T follicular helper cell (primary cell): ENCODE measurements around the gene HCN1.

Experiments used
- DNase-seq: peaks from one replicate; pipeline ENCODE4 v3.0.0-alpha.2; 2020; ENCODE audit warnings: low read depth

HCN1 gene

DNA sequence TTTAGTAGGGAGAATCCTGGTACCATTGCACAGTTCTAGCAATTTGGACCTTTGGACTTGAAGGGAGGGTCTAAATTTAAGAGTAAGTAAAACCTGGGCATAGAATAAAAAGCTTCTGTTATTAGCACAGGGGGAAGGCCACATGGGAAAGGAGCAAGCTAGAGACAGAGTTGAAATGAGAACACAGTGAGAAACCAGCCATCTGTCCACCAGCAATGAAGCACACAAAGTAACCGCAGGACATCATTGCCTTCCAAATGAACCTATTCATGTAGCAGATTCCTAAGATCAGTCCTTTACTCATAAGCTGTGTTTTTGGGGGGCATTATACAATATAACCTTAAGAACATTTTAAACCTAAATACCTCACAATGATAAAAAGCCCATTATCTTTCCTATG, 407.4 kb downstream of the HCN1 start:
- no peak for DNase-seq

DNA sequence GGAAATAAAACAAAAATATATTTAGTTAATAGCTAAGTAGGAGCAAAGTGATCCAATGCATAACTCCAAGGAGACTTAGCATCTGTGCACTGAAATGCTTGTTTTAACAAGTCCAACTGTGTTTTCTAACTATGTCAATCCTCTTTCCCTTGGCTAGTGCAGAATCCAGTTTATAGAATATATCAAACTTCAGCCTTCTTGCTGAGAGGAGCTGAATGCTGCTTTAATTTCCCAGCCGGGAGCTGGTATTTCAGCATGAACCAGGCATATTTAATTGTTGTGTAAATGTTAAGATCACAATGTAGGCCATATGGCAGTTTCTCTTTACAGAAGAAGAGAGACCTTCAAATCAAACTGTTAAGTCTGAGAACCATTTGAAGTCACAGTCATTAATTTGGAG, 411.7 kb downstream of the HCN1 start:
- DNase-seq = no peak

DNA sequence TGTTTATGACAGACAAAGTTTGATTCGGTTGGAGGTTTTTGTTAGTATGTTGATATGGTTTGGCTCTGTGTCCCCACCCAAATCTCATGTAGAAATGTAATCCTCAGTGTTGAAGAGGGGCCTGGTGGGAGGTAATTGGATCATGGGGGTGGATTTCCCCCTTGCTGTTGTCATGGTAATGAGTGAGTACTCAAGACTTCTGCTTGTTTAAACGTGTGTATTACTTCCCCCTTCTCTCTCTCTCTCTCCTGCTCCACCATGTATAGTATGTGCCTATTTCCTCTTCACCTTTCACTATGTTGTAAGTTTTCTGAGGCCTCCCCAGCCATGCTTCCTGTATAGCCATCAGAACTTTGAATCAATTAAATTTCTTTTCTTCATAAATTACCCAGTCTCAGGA, 415.1 kb downstream of the HCN1 start:
- DNase-seq = no peak

DNA sequence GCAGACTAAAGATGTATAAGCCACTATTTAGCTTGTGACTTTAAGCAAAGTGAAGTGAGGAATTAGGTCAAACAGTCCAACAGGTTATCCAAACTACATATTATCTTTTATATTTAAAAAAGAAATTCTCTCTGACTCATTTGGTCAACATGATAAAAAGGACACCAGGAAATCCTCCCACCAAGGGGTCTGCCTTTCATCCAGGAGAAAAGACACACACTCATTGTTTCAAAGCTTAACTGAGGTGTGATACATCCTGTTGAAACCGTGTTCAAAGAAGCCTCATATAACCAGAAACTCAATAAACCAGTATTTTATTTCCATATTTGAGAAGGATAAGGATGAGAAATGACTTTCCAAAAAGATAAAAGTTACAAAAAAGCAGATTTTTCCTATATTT, 417.1 kb downstream of the HCN1 start:
- DNase-seq = no peak

DNA sequence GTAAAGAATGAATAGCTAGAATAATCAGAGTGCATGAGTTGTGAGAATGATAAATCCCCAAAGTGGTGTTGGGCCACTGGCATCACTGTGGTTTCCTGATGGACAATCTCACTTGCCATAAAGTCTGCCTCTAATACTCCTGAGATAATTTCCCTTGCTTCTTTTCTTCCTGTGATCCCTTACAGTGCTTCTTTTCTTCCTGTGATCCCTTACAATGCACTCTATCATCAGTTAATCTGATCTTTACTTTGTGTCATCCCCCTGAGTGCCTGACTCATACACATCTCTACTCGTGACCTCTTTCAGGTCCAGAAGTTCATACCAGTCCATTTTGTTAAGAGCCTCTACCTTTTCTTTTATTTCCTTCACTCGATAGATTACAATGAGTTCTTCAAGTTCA, 418.3 kb downstream of the HCN1 start:
- DNase-seq = no peak

DNA sequence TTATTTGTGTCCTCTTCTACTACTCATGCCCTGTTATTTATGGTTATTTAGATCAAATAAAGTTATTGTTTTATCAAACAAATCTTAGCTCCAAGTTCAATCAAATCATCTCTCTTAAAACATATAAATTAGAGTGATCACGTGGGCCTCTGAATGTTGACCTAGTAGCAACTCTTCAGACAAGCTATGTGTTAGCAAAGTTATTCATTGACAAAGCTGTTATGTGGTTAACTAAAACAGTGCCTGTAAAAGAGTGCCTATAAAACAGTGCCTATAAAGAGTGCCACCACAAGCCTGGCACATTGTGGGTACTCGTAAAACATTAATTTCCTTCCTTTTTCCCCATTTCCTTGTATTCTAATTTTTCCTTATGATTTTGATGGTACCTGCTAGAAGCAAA, 421.9 kb downstream of the HCN1 start:
- DNase-seq = no peak

DNA sequence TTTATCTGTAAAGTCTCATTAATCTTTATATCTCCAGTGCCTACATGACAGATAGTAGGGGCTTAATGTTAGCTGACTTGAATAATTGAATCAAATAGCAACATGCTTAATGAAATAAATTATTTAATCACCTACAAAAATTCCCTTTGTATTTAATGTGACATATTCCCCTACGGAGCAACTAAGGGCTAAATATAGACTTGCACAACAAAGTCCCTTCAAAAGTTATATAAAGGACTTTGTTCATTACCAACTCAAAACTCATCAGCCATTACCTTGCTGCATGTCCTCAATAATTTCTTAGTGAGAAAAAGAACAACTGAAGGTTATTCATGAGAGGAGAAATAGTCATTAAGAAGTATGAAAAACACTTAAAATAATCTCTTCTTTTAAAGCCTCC, 424.6 kb downstream of the HCN1 start:
- no peak for DNase-seq

DNA sequence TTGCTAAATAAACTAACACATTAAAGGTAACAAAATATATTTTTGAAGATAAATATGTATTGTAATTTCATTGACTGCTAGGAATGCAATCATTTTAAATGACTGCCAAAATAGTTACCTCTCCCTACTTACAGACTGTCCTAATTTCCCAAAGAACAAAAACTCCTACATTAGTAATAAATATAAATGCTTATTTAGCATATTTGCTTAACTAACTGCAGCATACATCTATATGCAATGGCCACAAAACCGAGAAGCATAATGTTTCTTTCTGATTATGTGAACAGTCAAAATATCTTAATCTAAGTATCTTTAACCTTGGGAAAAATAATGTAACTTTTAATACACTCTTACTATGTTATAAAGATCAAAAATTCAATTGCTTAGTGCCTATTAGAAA, 431.7 kb downstream of the HCN1 start:
- no peak for DNase-seq

DNA sequence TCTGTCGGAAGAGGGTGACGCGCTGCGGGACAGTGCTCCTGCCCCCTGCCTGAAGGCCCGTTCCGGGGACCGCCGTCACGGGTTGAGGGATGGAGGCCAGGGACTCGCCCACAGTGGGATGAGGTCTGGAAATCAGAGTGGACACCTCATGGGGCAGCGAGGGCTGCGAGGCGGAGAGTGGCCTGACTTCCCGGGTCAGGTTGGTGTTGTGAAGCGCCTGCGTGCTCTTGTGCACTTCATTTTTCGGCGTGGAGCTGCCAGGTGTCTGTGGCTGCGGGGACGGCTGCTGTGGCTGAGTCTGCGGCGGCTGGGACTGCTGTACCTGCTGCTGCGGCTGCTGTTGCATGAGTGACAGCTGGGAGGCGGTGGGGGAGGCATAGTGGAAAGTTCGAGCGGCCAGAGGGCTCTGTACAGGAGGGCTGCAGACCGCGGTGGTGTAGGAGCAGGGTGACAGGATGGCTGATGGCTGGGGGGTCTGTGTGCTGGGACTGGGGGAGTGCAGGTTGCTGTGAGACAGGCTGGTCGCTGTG, 434.1 kb downstream of the HCN1 start:
- no peak for DNase-seq

DNA sequence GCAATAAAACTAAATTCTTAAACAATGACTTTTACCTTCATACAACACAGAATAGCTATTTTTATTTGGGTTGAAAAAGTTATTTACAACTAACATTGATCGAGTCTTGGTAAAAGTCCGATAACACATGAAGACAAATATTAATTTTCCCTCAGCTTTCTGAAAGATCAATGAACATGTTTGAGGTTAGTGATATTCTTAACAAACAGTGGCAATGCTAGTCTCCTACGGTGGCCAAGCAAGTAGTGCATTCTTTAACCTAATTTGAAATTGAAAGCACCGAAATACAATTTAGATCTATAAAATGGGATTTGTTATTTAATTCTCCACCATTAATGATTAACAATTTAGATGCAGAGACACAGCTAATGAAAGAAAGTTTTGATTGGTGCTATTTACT, 435.1 kb downstream of the HCN1 start:
- DNase-seq = no peak

DNA sequence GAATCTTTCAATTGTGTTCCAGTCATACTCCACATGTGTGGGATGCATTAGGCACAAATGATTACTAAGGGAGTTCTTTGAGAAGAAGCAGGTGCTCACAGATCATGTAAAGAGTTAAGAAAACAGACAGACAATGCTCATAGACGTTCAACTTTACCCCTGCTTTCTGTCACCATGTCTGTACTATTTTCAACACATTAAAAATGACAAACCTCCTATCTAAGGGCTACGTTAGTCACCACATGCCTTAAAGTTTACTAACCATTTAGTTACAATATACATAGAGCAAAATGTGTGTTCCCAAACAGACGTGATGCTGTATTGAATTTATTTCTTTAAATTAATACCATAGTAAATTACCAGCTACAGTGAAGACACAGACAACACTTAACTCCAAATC, 435.9 kb downstream of the HCN1 start:
- DNase-seq = no peak

DNA sequence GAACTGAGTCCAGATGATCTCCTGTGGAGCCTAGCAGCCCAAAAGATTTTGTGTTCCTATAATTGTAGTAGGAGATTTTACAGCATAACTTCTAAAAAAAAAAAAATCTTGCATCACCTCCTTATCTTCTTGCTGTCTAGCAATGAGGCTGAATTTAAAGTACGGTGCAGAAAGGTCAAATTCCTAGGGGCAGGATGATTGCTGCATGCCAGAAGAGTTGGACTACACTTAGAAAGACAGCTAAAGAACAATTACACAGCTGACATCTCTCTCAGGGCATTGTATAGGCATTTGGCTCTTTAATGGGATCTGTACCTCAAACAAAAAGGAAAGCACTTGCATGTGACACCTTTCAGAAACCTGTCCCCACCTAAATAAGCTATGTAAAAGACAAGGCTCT, 443.2 kb downstream of the HCN1 start:
- no peak for DNase-seq

DNA sequence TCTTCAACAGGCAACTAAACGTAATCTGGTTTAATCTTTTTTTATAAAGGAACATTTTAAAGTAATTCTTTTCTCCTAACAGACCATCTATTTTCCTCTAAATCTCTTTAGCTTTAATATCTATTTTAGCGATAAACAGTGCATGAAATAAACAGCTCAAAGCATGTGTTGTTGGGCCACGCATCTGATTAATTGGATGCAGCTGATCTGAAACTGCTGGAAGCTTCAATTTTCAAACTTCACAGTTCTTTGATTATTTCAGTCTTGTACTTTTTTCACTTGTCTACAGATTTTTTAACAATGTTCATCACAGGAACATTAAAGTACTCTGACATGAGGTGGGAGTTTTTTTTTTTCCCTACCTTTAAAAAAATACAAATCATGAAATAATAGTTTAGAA, 443.6 kb downstream of the HCN1 start:
- DNase-seq = no peak

DNA sequence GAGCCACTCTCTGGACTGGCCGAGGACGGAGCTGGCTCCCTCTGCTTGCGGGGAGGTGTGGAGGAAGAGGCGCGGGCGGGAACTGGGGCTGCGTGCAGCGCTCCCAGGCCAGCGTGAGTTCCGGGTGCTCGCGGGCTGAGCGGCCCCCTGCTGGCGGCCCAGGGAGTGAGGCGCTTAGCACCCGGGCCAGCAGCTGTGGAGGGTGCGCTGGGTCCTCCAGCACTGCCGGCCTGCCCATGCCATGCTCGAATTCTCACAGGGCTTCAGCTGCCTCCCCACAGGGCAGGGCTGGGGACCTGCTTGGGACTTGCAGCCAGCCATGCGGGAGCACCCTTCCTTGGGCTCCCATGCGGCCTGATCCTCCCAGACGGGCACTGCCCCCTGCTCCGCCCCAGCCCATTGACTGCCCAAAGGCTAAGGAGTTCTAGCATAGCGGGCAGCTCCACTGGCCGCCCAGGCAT, 470.6 kb downstream of the HCN1 start:
- DNase-seq = no peak

DNA sequence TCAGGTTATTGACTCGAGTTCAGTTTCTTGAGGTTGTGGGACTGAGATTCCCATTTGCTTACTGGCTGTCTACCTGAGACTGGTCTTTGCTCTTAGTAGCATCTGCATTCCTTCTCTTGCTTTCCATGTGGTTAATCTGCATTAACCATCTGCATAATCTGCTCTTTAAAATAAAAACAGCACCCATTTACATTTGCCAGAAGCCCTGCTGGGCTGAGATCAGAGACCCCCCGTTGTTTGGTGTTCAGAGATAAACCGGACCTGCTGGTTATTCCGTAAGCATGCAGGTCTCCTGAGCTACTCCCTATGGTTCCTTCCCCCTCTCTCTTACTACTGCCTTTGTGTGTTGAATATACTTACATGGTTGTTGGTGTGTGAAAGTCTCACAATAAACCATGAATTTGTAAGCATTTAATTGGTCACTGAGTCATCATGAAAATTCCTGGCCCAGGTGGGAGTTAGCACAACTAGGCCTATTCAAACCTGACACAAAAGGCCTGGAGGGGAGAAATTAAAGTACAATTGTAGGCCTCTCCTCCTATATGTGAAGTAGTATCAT, 490.7 kb downstream of the HCN1 start:
- no peak for DNase-seq
